ENCODE measurements around the gene GRIN2C.
A peak's percentile ranks its signal among the peaks of the same experiment; 100 is the strongest.
"Not testable (repeated sequence)": the region's sequence is repeated elsewhere in the genome, so short reads cannot be mapped to it uniquely, and the experiment has no call there.

The GRIN2C gene

GRCh38 chr17:74878658-74879057, 19.0 kb upstream of the GRIN2C start:
- DNase-seq, result no peak

GRCh38 chr17:74877592-74878548, 18.2 kb upstream of the GRIN2C start:
- no peak for DNase-seq

- no peak for DNase-seq
Observed at GRCh38 chr17:74875977-74876593, 16.4 kb upstream of the GRIN2C start.

GRCh38 chr17:74875155-74875976, 15.7 kb upstream of the GRIN2C start:
- DNase-seq, result no peak

- DNase-seq, result no peak
Observed at GRCh38 chr17:74874615-74875037, 14.9 kb upstream of the GRIN2C start.

GRCh38 chr17:74873874-74874614, 14.4 kb upstream of the GRIN2C start:
- no peak for DNase-seq

- DNase-seq, result peak; percentile 99
Observed at GRCh38 chr17:74873037-74873873, 13.6 kb upstream of the GRIN2C start.

- no peak for DNase-seq
Observed at GRCh38 chr17:74872313-74873036, 12.8 kb upstream of the GRIN2C start, which contains the start of gene FDXR. FDXR (minus strand) TSS chr17:74872994; CDS start chr17:74872944, 50 bp downstream.

GRCh38 chr17:74871356-74872076, 11.8 kb upstream of the GRIN2C start:
- DNase-seq, result no peak

GRCh38 chr17:74870512-74870911, 10.8 kb upstream of the GRIN2C start:
- DNase-seq, result no peak

- DNase-seq, result not testable (repeated sequence)
Observed at GRCh38 chr17:74870028-74870427, 10.3 kb upstream of the GRIN2C start.

- DNase-seq, result no peak
Observed at GRCh38 chr17:74868908-74869255, 9.2 kb upstream of the GRIN2C start.

- no peak for DNase-seq
Observed at GRCh38 chr17:74868251-74868907, 8.7 kb upstream of the GRIN2C start.

- no peak for DNase-seq
Observed at GRCh38 chr17:74866198-74866835, 6.6 kb upstream of the GRIN2C start.

- no peak for DNase-seq
Observed at GRCh38 chr17:74865504-74866197, 6.0 kb upstream of the GRIN2C start.

- peak; percentile 65 for DNase-seq
Observed at GRCh38 chr17:74864866-74865395, 5.2 kb upstream of the GRIN2C start.

- no peak for DNase-seq
Observed at GRCh38 chr17:74864297-74864865, 4.7 kb upstream of the GRIN2C start.

Measured in stimulated activated CD4-positive, alpha-beta T cell treated with anti-CD3 and anti-CD28 coated beads, Interleukin-1b, Interleukin-23, amount 100 ng/mL, for 48 hours (primary cell).